ENCODE results near the gene HOXC6. TPM values are rescaled to one million over a fixed set of nuclear protein-coding genes. Genes with fewer than 3 reads are reported as not detected.

Gene HOXC6
- total and polyA plus RNA-seq, 2 of the 13 experiments (the other 11 are each of a cell fraction or from before 2014, with no cell fraction given), result not detected

GRCh38 chr12:53985692-53985993 lies 42.6 kb upstream of the HOXC6 start:
- Histone ChIP-seq H4K20me1 (ENCODE audit: insufficient read depth, low read length) (no peaks in the 10 kb centered on the region), H3K4me3 (replicated peaks in 1 of 3; ENCODE audit: insufficient read depth in 1 of 3, low read depth in 2 of 3, low read length in 3 of 3) (no peak overlapping the region), H3K9ac (ENCODE audit: insufficient read depth, low read depth, low read length) (no peak overlapping the region), H3K36me3 (replicated peaks in 1 of 2; ENCODE audit: control insufficient read depth in 1 of 2, insufficient read depth in 2 of 2, low read length in 2 of 2) (no peaks in the 10 kb centered on the region), H3K4me1 (ENCODE audit: insufficient read depth, low read length) (peaks cover 34% of the 10 kb centered on the region), H2AFZ (ENCODE audit: low read length) (no peak overlapping the region), H3K9me3 (ENCODE audit: low read length) (no peaks in the 10 kb centered on the region), H3K27ac (ENCODE audit: extremely low read length, insufficient read depth, low read length) (no peak overlapping the region), H3K27me3 (ENCODE audit: control insufficient read depth in 1 of 2, insufficient read depth in 2 of 2, low read length in 2 of 2) (peaks cover 6 to 42% of the 10 kb centered on the region in 2 experiments; a peak in 4 of 5 replicates), H3K79me2 (ENCODE audit: insufficient read depth, low read length) (no peaks in the 10 kb centered on the region), H3K4me2 (ENCODE audit: low read depth, low read length) (no peak overlapping the region)
- no peak for DNase-seq (ENCODE audit: low spot score)
- in situ Hi-C loops (cut with HindIII; ENCODE audit: extremely low pct_ligation_motif_present, low pct_unique_long_range_greater_than_20kb), result no loop called here
- ATAC-seq, result no peak
- ChIA-PET POLR2A (no interaction called here), CTCF (ENCODE audit: low intra/inter-chr PET ratio, low total read pairs) (interaction anchor here (2.3 kb wide), 1 partner anchor 229 kb away, joined by 12 read pairs; no protein-coding TSS in a partner anchor)
- FAIRE-seq, result no peak
- 85% methylated on average over 21 of the region's 21 CpGs for WGBS (ENCODE audit: low lambda C conversion rate)
- intact Hi-C loops (cut with micrococcal nuclease; ENCODE audit: unreplicated experiment), result no loop called here
- TF ChIP-seq HNRNPLL (IDR thresholded peaks at IDR 0.05; ENCODE audit: low read depth, low read length, poor library complexity, severe bottlenecking) (peak; percentile 5), ISX (CRISPR knock-in tag; conservative IDR thresholded peaks at IDR 0.05) (no peak)
- no TSS peak for BruUV-seq (replicated peaks)

GRCh38 chr12:53985994-53986685 lies 42.1 kb upstream of the HOXC6 start:
- in situ Hi-C loops (cut with HindIII; ENCODE audit: extremely low pct_ligation_motif_present, low pct_unique_long_range_greater_than_20kb) (no loop called here), intact Hi-C loops (cut with micrococcal nuclease; ENCODE audit: unreplicated experiment) (no loop called here)
- TF ChIP-seq KDM5B (CRISPR knock-in tag; IDR thresholded peaks at IDR 0.05; ENCODE audit: borderline replicate concordance) (no peak), ZNF768 (CRISPR knock-in tag; IDR thresholded peaks at IDR 0.05) (peak; percentile 17; the same call in 1 of the 2 replicates), DBP (CRISPR knock-in tag; IDR thresholded peaks at IDR 0.05; ENCODE audit: not compliant biosample characterization) (no peak)
- Histone ChIP-seq H3K4me2 (ENCODE audit: low read depth, low read length) (no peak overlapping the region), H4K20me1 (ENCODE audit: insufficient read depth, low read length) (no peaks in the 10 kb centered on the region), H3K27me3 (ENCODE audit: control insufficient read depth in 1 of 2, insufficient read depth in 2 of 2, low read length in 2 of 2) (peaks cover 7 to 42% of the 10 kb centered on the region in 2 experiments), H3K4me1 (ENCODE audit: insufficient read depth, low read length) (peaks cover 34% of the 10 kb centered on the region), H3K79me2 (ENCODE audit: insufficient read depth, low read length) (no peaks in the 10 kb centered on the region), H2AFZ (ENCODE audit: low read length) (no peak overlapping the region), H3K4me3 (replicated peaks in 1 of 3; ENCODE audit: insufficient read depth in 1 of 3, low read depth in 2 of 3, low read length in 3 of 3) (no peak overlapping the region), H3K27ac (ENCODE audit: extremely low read length, insufficient read depth, low read length) (no peak overlapping the region), H3K9ac (ENCODE audit: insufficient read depth, low read depth, low read length) (no peak overlapping the region), H3K36me3 (replicated peaks in 1 of 2; ENCODE audit: control insufficient read depth in 1 of 2, insufficient read depth in 2 of 2, low read length in 2 of 2) (no peaks in the 10 kb centered on the region), H3K9me3 (ENCODE audit: low read length) (no peaks in the 10 kb centered on the region)
- no peak for FAIRE-seq
- ChIA-PET CTCF (ENCODE audit: low intra/inter-chr PET ratio, low total read pairs) (no interaction called here), POLR2A (no interaction called here)
- 87% methylated on average over 45 of the region's 50 CpGs for WGBS (ENCODE audit: low lambda C conversion rate)
- no peak for ATAC-seq
- DNase-seq (ENCODE audit: low spot score), result no peak
- no TSS peak for BruUV-seq (replicated peaks)

Data from HepG2 (cell line).